ENCODE data around the gene ADAMTS1. TPM values are rescaled to one million over a fixed set of nuclear protein-coding genes. Genes with fewer than 3 reads are reported as not detected.

Gene ADAMTS1
- total RNA-seq, 1 donor from 2014 or later, result 12.6 TPM

DNA sequence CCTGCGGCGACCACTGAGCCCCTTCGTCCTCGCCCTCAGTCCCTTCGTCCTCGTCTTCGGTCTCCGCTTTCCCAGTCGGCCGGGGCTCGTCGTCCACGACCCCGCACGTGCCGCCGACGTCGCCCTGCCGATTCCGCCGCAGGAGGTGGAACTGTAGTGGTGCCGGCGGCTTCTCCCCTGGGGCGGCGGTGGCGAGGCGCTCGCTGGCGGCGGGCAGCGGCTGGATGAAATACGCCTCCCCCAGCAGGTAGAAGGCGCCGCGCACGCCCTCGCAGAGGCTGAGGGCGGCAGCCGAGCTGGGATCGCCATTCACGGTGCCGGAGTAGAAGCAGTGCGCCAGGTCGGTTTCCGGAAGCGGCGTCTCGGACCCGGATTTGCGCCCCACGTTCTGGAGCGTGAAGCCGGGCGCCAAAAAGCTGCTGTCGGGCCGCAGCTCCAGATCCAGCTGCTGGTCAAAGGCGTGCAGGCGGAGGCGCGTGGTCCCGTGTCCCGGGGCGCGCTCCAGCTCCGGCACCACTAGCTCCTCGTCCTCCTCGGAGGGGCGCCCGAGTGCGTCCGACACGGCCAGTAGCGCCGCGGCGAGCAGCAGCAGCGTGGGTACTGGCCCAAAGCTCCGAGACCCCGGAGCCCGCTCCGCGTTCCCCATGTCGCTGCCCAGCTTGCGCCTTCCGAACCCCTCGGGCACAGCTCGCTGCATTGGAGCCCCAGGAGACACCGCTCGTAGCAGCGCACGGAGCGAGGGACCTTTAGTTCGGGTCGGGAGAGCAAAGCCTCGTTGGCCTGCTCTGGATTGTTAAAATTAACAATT lies 747 bp downstream of the ADAMTS1 start:
- DNase-seq, result peak; percentile 56

- DNase-seq, result peak; percentile 46
Observed at GRCh38 chr21:26843933-26844257, 1.3 kb downstream of the ADAMTS1 start.

DNA sequence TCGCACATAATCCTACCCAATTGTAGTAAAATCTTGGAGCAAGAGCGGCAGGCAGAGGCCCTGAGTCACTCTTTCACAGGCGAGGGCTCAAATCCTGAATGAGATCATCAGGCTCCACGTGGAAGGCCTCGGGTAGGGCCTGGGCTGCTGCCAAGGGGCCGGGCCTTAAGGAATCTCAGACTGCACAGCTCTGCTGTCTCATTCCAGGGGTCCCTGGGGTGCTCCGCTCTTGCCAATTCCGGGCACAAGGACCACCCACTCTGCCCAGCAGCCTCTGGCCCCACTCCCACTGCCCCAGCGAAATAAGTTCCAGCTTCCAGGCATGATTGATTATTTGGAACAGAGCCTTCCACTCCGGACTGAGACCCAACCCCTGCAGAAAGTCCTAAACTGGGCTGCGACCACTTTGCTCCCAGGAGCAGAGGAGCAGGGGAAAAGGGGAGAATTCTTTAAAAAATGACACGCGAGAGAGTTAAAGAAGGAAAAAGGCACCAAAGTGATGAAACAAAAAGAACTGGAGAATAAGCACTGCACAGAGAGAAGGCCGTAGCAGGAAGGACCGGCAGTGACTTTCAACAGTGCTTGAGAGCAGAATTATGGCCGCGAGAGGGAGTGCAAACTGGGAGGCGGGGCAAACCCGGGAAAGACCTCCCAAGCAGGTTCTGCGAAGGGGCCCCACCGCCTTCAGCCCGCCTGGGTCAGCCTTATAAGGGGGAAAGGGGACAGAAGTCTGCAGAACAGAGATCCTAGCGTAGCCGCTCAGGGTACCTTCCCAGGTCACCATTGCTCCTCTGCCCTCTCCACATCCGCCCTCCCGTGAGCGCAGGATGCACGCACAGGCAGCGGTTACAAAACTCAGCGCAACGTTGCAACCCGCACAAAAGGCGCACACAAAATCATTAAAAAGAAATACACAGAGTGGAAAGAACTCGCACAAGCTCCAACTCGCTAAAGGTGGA lies 2.0 kb downstream of the ADAMTS1 start:
- peak; percentile 96 for DNase-seq

DNA sequence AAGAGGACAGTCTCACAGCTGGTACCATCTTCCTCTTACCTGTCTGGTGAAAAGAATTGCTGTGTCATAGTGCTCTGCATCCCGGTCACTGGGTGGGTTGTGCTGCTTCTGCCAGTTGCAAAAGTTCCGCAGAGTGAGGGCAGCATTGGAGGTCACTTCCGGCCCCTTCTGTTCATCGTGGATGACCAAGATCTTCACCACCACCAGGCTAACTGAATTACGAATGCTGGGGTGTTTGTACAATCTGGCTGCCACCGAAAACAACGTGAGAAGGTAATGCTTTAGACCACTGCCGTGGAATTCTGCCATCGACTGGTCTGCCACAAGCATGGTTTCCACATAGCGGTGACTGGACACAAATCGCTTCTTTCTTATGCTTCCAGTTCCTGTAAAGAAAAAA lies 2.9 kb downstream of the ADAMTS1 start:
- peak; percentile 17 for DNase-seq

GRCh38 chr21:26840912-26841311 lies 4.3 kb downstream of the ADAMTS1 start:
- peak; percentile 83 for DNase-seq

- no peak for DNase-seq
Observed at GRCh38 chr21:26840201-26840600, 5.0 kb downstream of the ADAMTS1 start.

DNA sequence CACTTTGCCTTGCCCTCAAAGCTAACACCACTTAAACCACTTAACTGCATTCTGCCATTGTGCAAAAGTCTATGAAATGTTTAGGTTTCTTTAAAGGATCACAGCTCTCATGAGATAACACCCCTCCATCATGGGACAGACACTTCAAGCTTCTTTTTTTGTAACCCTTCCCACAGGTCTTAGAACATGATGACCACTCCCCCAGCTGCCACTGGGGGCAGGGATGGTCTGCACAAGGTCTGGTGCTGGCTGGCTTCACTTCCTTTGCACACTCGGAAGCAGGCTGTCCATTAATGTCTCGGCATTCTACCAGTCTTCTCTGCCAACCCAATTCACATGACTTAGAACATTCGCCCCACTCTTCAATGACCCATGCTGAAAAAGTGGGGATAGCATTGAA lies 7.7 kb downstream of the ADAMTS1 start:
- DNase-seq, result no peak

DNA sequence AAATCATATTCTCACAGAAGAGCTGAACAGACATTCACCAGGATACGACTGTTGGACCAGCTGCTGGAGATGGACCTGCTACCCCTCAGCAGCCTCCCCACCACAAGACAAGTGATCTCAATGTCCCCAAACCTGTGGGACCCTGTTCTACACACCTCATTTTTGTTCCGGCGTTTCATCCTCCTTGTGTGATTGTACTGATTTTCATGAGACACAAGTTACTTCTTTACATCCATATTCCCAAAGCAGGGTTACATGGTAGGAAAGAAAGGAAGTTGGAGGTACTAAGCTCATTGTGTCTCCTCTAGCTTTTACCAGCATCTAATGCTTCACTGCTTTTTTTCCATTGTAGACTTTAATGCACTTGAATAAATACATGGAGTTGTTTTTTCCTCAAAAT lies 8.7 kb downstream of the ADAMTS1 start:
- DNase-seq, result no peak

DNA sequence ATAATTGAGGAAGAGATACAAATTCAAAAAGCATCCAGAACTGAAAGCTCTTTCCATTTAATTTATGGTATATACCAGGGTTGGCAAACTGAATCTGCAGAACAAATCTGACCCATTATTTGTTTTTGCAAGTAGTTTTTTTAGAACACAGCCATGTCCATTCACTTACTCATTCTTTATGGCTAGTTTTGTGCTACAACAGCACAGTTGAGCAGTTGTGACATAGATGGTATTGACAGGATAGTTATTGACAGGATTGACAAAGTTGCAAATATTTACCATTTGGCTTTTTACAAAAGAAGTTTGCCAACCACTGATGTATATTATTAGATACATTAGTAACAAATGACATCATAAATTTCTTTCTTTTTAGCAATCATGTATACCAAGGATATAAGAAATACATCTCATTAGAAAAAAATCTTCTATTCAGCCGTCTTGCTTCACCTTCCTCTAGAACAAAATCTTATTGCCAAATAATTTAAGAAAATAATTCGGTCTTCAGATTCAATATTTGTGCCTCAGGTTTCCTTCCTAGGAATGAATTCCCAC lies 9.4 kb downstream of the ADAMTS1 start:
- DNase-seq, result no peak

DNA sequence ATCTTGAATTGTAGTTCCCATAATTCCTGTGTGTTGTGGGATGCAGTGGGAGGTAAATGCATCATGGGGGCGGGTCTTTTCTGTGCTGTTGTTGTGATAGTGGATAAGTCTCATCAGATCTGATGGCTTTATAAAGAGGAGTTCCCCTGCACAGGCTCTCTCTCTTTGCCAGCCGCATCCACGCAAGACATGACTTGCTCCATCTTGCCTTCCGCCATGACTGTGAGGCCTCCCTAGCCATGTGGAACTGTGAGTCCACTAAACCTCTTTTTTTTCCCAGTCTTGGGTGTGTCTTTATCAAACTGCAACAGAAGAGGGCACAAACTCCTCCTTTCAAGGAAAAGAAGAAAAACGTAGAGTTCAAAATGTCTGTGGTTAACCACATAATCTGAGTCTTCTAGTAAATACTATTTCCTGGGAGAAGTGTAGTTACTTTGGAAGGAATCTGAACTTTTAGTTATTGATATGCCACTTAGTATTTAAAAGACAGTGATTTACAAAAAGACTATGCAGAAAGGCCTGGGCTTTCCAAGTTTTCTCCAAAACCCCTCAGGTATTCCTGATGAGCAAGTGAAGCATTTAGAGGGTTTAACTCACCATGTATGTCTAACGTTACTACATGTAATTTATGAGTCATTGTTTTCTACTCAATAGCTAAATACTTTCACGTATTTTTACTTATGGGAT lies 10.0 kb downstream of the ADAMTS1 start:
- DNase-seq, result no peak

GRCh38 chr21:26834181-26834905 lies 10.9 kb downstream of the ADAMTS1 start:
- DNase-seq, result peak; percentile 7

DNA sequence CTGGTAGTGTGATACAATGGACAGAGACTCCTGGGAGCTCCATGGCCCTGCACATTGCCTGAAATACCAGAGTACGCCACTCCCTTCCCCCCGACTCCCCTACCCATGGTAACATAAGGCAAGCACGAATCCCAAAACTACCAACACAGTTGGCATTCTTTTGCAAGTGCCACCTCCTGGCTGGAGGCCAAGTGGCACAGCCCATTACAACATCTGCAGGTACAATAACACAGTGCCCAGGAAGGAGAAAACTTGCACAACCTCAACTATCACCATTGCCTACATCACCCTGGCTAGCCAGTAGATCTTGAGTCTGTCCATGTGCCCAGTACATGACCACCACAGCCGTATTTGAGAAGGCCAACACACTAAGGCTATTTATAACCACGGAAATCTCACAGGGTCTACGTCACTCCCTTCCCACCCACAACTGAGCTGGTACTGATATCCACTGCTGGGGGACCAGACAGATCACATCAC lies 11.7 kb downstream of the ADAMTS1 start:
- DNase-seq, result no peak

GRCh38 chr21:26833011-26833410 lies 12.2 kb downstream of the ADAMTS1 start:
- no peak for DNase-seq

DNA sequence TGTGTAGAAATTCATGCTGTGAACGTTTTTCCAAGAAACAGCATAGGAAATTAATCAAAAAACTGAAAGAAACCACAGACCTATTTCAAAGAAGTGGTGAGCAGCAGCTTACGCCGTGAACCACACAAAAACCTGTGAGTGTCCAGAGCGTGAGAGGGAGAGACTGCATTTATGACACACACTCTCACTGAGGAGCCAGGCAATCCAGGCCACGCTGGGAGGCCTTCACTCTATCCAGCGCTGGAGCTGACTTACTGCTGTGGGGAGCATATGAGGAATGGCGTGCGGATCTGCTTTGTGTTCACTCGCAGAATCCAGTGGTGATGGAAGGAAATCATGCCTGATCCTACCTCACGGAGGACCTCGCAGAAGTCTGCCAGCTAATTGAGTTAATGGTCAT lies 12.7 kb downstream of the ADAMTS1 start:
- DNase-seq, result no peak

GRCh38 chr21:26826801-26827200 lies 18.4 kb downstream of the ADAMTS1 start:
- DNase-seq, result no peak

GRCh38 chr21:26820509-26820908 lies 24.7 kb downstream of the ADAMTS1 start:
- no peak for DNase-seq

DNA sequence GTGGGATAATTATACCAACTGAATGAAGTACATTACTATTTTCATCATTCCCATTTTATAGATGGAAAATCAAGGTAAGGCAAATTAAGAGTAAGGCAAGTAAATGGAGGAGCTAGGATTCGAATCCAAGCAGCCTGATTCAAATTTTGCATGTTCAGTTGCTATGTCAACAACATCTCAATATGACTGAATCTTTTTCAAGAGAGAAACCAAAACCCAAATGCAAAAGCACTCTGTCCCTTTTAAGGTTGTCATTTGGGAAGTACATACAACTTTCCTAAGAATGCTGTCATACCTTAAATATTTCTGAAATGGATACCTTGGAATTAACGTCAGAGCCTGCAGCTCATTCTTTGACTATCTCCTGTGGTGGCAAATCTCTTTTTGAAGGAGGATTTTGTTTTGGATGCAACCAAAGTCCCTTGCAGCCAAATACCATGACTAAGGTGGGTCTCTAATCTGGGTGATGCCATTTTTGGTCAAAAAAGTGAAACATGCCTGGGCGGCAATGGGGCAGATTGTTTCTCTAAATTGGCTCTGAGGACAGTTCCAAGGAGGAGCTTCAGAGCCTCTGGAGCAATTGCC lies 25.4 kb downstream of the ADAMTS1 start:
- no peak for DNase-seq

GRCh38 chr21:26818906-26819305 lies 26.3 kb downstream of the ADAMTS1 start:
- no peak for DNase-seq

DNA sequence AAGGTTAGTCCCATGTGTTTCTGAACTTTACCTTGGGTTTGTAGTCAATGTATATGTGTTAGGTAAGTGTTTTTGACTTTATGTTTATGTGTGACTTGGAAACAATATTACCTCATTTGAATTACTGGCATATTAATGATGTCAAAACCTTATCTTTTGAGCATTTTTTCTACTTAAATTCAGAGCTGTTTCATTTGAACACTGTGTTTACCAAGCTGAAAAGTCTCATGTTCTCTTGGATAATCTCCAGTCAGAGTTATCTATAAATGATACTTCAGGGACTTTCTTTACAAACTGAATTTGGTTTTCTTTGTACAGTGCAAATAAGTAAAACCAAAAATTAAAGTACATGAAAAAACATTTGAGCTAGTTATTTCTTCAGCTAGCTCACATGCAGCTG lies 30.0 kb downstream of the ADAMTS1 start:
- no peak for DNase-seq

DNA sequence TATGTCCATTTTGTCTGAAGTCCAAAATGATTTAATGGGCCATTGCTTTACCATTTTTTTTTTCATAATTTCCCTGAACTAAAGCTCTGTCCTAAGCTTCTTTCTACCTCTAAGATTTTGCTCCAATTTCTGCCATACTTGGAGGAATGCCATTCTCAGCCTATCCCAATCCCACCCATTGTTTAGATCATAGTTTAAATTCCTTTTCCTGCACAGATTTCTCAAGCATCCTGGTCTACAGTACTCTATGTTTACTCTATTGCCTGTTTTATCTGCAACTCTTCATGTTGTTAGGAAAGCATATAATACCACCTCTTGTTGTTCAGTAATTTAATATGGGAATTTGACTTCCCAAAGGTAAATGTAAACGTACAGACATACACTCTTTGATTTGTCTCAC lies 30.8 kb downstream of the ADAMTS1 start:
- DNase-seq, result no peak

DNA sequence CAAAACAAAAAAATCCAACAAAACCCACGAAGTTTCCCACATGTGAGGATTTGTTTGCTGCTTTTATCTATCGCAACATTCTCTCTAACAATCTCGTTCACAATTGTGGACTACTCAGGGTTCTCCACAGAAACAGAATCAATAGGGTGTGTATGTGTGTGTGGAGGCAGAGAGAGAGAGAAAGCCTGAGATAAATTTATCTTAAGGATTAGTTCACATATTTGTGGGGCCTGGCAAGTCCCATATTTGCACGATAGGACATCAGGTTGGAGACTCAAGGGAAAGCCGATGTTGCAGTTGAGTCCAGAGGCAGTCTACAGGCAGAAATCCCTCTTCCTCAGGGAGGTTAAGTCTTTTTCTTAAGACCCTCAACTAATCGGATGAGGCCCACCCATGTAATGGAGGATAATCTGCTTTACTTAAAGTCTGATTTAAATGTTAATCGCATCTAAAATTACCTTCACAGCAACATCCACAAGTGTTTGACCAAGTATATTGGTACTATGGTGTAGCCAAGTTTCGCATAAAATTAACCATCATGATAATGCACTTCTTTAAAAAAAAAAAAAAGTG lies 31.7 kb downstream of the ADAMTS1 start:
- no peak for DNase-seq

All from dermis blood vessel endothelial cell (primary cell).